HPDE6-E6E7 (cell line): ENCODE results near the gene SNX25.
"Not testable (repeated sequence)": the region's sequence is repeated elsewhere in the genome, so short reads cannot be mapped to it uniquely, and the experiment has no call there.

ENCODE experiments used
- DNase-seq: peaks from one replicate; pipeline ENCODE4 v3.0.0; 2011; ENCODE audit warnings: missing footprints; ENCODE audit errors: extremely low spot score

SNX25 gene

GRCh38 chr4:185209031-185209851 is at the start of gene SNX25:
TSS of gene SNX25 (plus strand) at chr4:185209598. CDS start at chr4:185209827, 229 bp downstream.
- DNase-seq, result no peak

GRCh38 chr4:185165605-185166063 is 43.8 kb upstream of the SNX25 start:
- DNase-seq, result no peak

- DNase-seq, result no peak
These were observed 42.2 kb upstream of the SNX25 start for GRCh38 chr4:185167234-185167633.

- no peak for DNase-seq
These were observed 37.9 kb upstream of the SNX25 start for GRCh38 chr4:185171373-185172071.

- no peak for DNase-seq
These were observed 29.9 kb upstream of the SNX25 start for GRCh38 chr4:185179488-185179887.

GRCh38 chr4:185182239-185182638 is 27.2 kb upstream of the SNX25 start:
- no peak for DNase-seq

GRCh38 chr4:185183622-185184281 is 25.6 kb upstream of the SNX25 start:
- DNase-seq, result peak; percentile 47

GRCh38 chr4:185186769-185187168 is 22.6 kb upstream of the SNX25 start:
- no peak for DNase-seq

GRCh38 chr4:185189606-185190305 is 19.6 kb upstream of the SNX25 start:
- no peak for DNase-seq

GRCh38 chr4:185190306-185190856 is 19.0 kb upstream of the SNX25 start:
- no peak for DNase-seq

GRCh38 chr4:185192059-185192458 is 17.3 kb upstream of the SNX25 start:
- DNase-seq, result no peak

GRCh38 chr4:185194924-185195888 is 14.2 kb upstream of the SNX25 start:
- no peak for DNase-seq

GRCh38 chr4:185196437-185196836 is 13.0 kb upstream of the SNX25 start:
- no peak for DNase-seq

- DNase-seq, result not testable (repeated sequence)
These were observed 11.2 kb upstream of the SNX25 start for GRCh38 chr4:185198189-185198588.

GRCh38 chr4:185201977-185202962 is 7.1 kb upstream of the SNX25 start:
- DNase-seq, result no peak

- DNase-seq, result no peak
These were observed 6.4 kb upstream of the SNX25 start for GRCh38 chr4:185202984-185203485.

GRCh38 chr4:185203486-185204237 is 5.7 kb upstream of the SNX25 start, which contains the start of gene CFAP97:
TSS of gene CFAP97 (minus strand) at chr4:185204000. CDS start at chr4:185191196, 12,804 bp downstream.
- DNase-seq, result peak; percentile 72
